K562 (cell line): Measurements from ENCODE around the gene NEMP1. TPM values are rescaled to one million over a fixed set of nuclear protein-coding genes. Genes with fewer than 3 reads are reported as not detected.

Experiments used
- ATAC-seq: fragments of 200-7000 bp; cut with Tn5 transposase; 3 replicates; pipeline ENCODE4 v1.9.1; 2020; ENCODE audit warnings: moderate library complexity
- BruUV-seq: library from RNA; stranded (reverse); fragments of 400-500 nt; replicated peaks from 2 replicates; lab custom pipeline; 2021; lab: Mats Ljungman, UMichigan
- CTCF ChIA-PET: fragments of 300-600 bp; formaldehyde crosslinking; extraction: SDS; loops from one replicate; lab custom pipeline; 2021; ENCODE audit warnings: low intra/inter-chr PET ratio; lab: Yijun Ruan, JAX
- POLR2A ChIA-PET: fragments of 300-600, 350-650 bp; sonication (Branson Sonifier 250); formaldehyde crosslinking; extraction: SDS; loops from one replicate; lab custom pipeline; 2021; ENCODE audit warnings: antibody characterized with exemption, inconsistent platforms; lab: Yijun Ruan, JAX
- DNase-seq, 4 experiments: peaks; one replicate each; pipeline versions ENCODE4 v3.0.0 to v3.0.0-alpha.2; 2011 to 2018; ENCODE audit warnings: low spot score in 3 of 4, mixed read lengths in 3 of 4; ENCODE audit errors: extremely low read depth in 1 of 4
- FAIRE-seq: peaks from 2 replicates; lab custom pipeline; 2011; peaks lifted over from hg19 to GRCh38; lab: Jason Lieb, UNC
- H2AFZ ChIP-seq: 2 replicates; pipeline ENCODE4 v1.6.0; 2011; ENCODE audit warnings: low read depth, low read length, control low read depth, inconsistent platforms
- H3K27ac ChIP-seq: fragments of 200-600 bp; 3 replicates; pipeline ENCODE4 v1.8.0; 2011; ENCODE audit warnings: low read depth, mild to moderate bottlenecking, control low read depth, inconsistent platforms, low read length, moderate library complexity, mixed read lengths; ENCODE audit errors: extremely low read depth
- H3K27me3 ChIP-seq, 2 experiments: fragments of 300-600 bp in 1 of 2; 2 replicates in 1 of 2; 3 replicates in 1 of 2; pipeline versions ENCODE4 v1.6.0 to v1.8.0; 2011; ENCODE audit warnings: inconsistent platforms in 2 of 2, low read length in 2 of 2, mild to moderate bottlenecking in 1 of 2, mixed read lengths in 1 of 2, moderate library complexity in 1 of 2; ENCODE audit not compliant: control insufficient read depth in 2 of 2, insufficient read depth in 2 of 2
- H3K36me3 ChIP-seq: fragments of 300-600 bp; 3 replicates; pipeline ENCODE4 v1.8.0; 2011; ENCODE audit warnings: mild to moderate bottlenecking, low read length, inconsistent platforms; ENCODE audit not compliant: control insufficient read depth, insufficient read depth
- H3K4me1 ChIP-seq, 2 experiments: fragments of 200-600 bp in 1 of 2; replicated peaks in 1 of 2; 2 replicates in 1 of 2; 3 replicates in 1 of 2; pipeline versions ENCODE4 v1.5.1 to v1.8.0; 2011; ENCODE audit warnings: inconsistent platforms in 2 of 2, low read length in 2 of 2, mild to moderate bottlenecking in 1 of 2, mixed read lengths in 1 of 2, moderate library complexity in 1 of 2; ENCODE audit not compliant: control insufficient read depth in 2 of 2, insufficient read depth in 2 of 2
- H3K4me2 ChIP-seq: 2 replicates; pipeline ENCODE4 v1.6.1; 2011; ENCODE audit warnings: low read length, control low read depth, inconsistent platforms, mixed read lengths; ENCODE audit not compliant: insufficient read depth
- H3K4me3 ChIP-seq: fragments of 200-600 bp; sonication (generic), shearing (Covaris generic); 2 replicates; pipeline ENCODE4 v1.5.1; 2016; ENCODE audit warnings: control low read depth, inconsistent platforms
- H3K79me2 ChIP-seq: fragments of 200-600 bp; 3 replicates; pipeline ENCODE4 v1.8.0; 2011; ENCODE audit warnings: low read length, inconsistent platforms; ENCODE audit not compliant: control insufficient read depth, insufficient read depth
- H3K9ac ChIP-seq, 2 experiments: 2 replicates each; pipeline versions ENCODE4 v1.6.0 to v1.6.1; 2011; ENCODE audit warnings: low read depth in 2 of 2, low read length in 2 of 2, control low read depth in 1 of 2, inconsistent platforms in 1 of 2, mild to moderate bottlenecking in 1 of 2, mixed read lengths in 1 of 2; ENCODE audit not compliant: insufficient read depth in 1 of 2
- H3K9me1 ChIP-seq: one replicate; pipeline ENCODE4 v1.6.0; 2011; ENCODE audit warnings: inconsistent platforms, mild to moderate bottlenecking, low read length, moderate library complexity; ENCODE audit not compliant: control insufficient read depth, insufficient read depth
- H3K9me3 ChIP-seq: replicated peaks from 2 replicates; pipeline ENCODE4 v1.5.1; 2011; ENCODE audit warnings: low read depth, low read length, inconsistent platforms; ENCODE audit not compliant: control insufficient read depth, insufficient read depth
- H4K20me1 ChIP-seq: replicated peaks from 2 replicates; pipeline ENCODE4 v1.6.1; 2011; ENCODE audit warnings: low read length, inconsistent platforms, mixed read lengths; ENCODE audit not compliant: control insufficient read depth, insufficient read depth
- CBX2 ChIP-seq: fragments of 200-600 bp; sonication (generic); IDR thresholded peaks from one replicate; pipeline ENCODE4 v1.6.1; 2012; ENCODE audit warnings: mild to moderate bottlenecking, low read length, inconsistent platforms; ENCODE audit not compliant: insufficient read depth, poor library complexity, severe bottlenecking
- E2F5 ChIP-seq: sonication (generic); formaldehyde crosslinking; IDR thresholded peaks from 2 replicates; pipeline ENCODE4 v1.8.0; 2022; ENCODE audit warnings: mild to moderate bottlenecking, missing genetic modification reagents
- NFATC3 ChIP-seq: fragments of 450-650 bp; IDR thresholded peaks from 2 replicates; pipeline ENCODE4 v1.6.1; 2017; ENCODE audit warnings: mild to moderate bottlenecking
- POLR2AphosphoS5 ChIP-seq: IDR thresholded peaks from 2 replicates; pipeline ENCODE4 v1.6.1; 2011; ENCODE audit warnings: mild to moderate bottlenecking, low read depth, low read length, moderate library complexity; ENCODE audit not compliant: control insufficient read depth, insufficient read depth
- ZNF316 ChIP-seq: fragments of 450-650 bp; IDR thresholded peaks from 2 replicates; pipeline ENCODE4 v1.6.1; 2016
- WGBS: fragments of 100-300 bp; shearing (Covaris generic); methylation state at CpG from one replicate; pipeline ENCODE4 v1.1.6; 2016; ENCODE audit warnings: low coverage, mixed read lengths; ENCODE audit not compliant: insufficient coverage; ENCODE audit errors: missing lambda C conversion rate; 5-methylcytosine and 5-hydroxymethylcytosine counted together
- in situ Hi-C: fragments of 300-500 bp; cut with MboI; formaldehyde crosslinking; loops from 4 replicates; pipeline ENCODE4 v1.15.0; 2018; ENCODE audit warnings: inconsistent platforms, mixed read lengths
- intact Hi-C: fragments of 100-400 bp; cut with micrococcal nuclease; formaldehyde crosslinking; loops from 2 replicates; pipeline ENCODE4 v1.14.2; 2022
- polyA plus RNA-seq, 8 experiments: library from polyadenylated mRNA; depleted of rRNA in 4 of 8; stranded (reverse) in 5 of 8; unstranded in 3 of 8; fragments of >200 nt; fragmentation: Nextera tagmentation in 2 of 8; fragmentation: Illumina TruSeq in 1 of 8; extraction: Ambion mirVana in 2 of 8; extraction: Trizol in 1 of 8; gene quantifications; 2 replicates each; pipeline versions ENCODE4 v1.2.1 to v1.2.3, GENCODE V29; 2011 to 2014; ENCODE audit warnings: inconsistent platforms in 1 of 8, missing spikeins in 1 of 8
- total RNA-seq, 7 experiments: library from RNA; depleted of rRNA in 6 of 7; stranded (reverse); fragments of >200 nt in 6 of 7; fragmentation: Illumina TruSeq in 2 of 7; extraction: Trizol in 2 of 7; gene quantifications; 2 replicates each; pipeline versions ENCODE4 v1.2.1 to v1.2.3, GENCODE V29; 2011 to 2021; ENCODE audit warnings: low replicate concordance in 1 of 7

NEMP1 gene
- total and polyA plus RNA-seq, 9 of the 15 experiments (the other 6 are each of a cell fraction or from before 2014, with no cell fraction given): 9.5 to 82.2 (median 41.2) TPM

- Histone ChIP-seq H3K9ac (peak overlapping the region in 1 of 2 experiments; percentile 37; a peak in 1 of 4 replicates), H3K4me2 (no peak overlapping the region; the same call in 1 of the 2 replicates), H3K27me3 (no peaks in the 10 kb centered on the region; a peak in 1 of 5 replicates), H3K79me2 (peaks cover 38% of the 10 kb centered on the region), H3K36me3 (peaks cover 66% of the 10 kb centered on the region), H3K4me1 (peaks cover 37 to 73% of the 10 kb centered on the region in 2 experiments), H3K27ac (no peak overlapping the region; the same call in 2 of the 3 replicates), H3K9me1 (no peaks in the 10 kb centered on the region), H4K20me1 (peaks cover 5% of the 10 kb centered on the region), H3K4me3 (no peak overlapping the region), H2AFZ (no peak overlapping the region)
- ChIA-PET CTCF (interaction anchor here (3.0 kb wide), 1 partner anchor 23 kb away, joined by 27 read pairs; no protein-coding TSS in a partner anchor), POLR2A (interaction anchor here (0.6 to 6.0 kb wide), 7 partner anchors 9 to 134 kb away, joined by 3 to 44 read pairs (median 4); partner anchors contain the start of genes NEMP1 and STAT6)
- in situ Hi-C loops: no loop called here
- WGBS: 98% methylated on average over 4 of the region's 5 CpGs
- DNase-seq (no peak), ATAC-seq (no peak)
- BruUV-seq: no TSS peak
- no peak for TF ChIP-seq NFATC3
- TF ChIP-seq POLR2AphosphoS5: 0 out of 2 replicates have a peak, but pooled peaks have one; percentile 23
- TF ChIP-seq, all 486 proteins: peak for 1
- no peak for FAIRE-seq
- no peaks in the 10 kb centered on the region for H3K9me3 ChIP-seq
- intact Hi-C loops: no loop called here
Measured at GRCh38 chr12:57092529-57092862, 13.9 kb upstream of the NEMP1 start.

GRCh38 chr12:57091638-57092528 is 13.3 kb upstream of the NEMP1 start:
- no peaks in the 10 kb centered on the region for H3K9me1 ChIP-seq
- no peak overlapping the region for H2AFZ ChIP-seq
- DNase-seq: peak in 1 of 4 experiments; percentile 6
- no peak overlapping the region; the same call in 2 of the 3 replicates for H3K27ac ChIP-seq
- H3K36me3 ChIP-seq: peaks cover 60% of the 10 kb centered on the region
- no peak for TF ChIP-seq E2F5
- no peak for TF ChIP-seq CBX2
- peak; percentile 32; the same call in 1 of the 2 replicates for TF ChIP-seq POLR2AphosphoS5
- no peak for TF ChIP-seq ZNF316
- in situ Hi-C loops: no loop called here
- ATAC-seq: no peak
- ChIA-PET POLR2A (interaction anchor here (0.6 to 6.0 kb wide), 10 partner anchors 9 to 1144 kb away, joined by 3 to 44 read pairs (median 4); partner anchors contain the start of genes NEMP1 and STAT6), CTCF (interaction anchor here (3.0 kb wide), 1 partner anchor 23 kb away, joined by 27 read pairs; no protein-coding TSS in a partner anchor)
- intact Hi-C loops: no loop called here
- H3K9ac ChIP-seq: peak overlapping the region in 1 of 2 experiments; percentile 80; a peak in 2 of 4 replicates
- FAIRE-seq: no peak
- WGBS: 84% methylated on average over 20 of the region's 25 CpGs
- no peak overlapping the region for H3K4me3 ChIP-seq
- H3K79me2 ChIP-seq: peaks cover 38% of the 10 kb centered on the region
- BruUV-seq: no TSS peak
- peaks cover 5% of the 10 kb centered on the region for H4K20me1 ChIP-seq
- peaks cover 31 to 75% of the 10 kb centered on the region in 2 experiments for H3K4me1 ChIP-seq
- no peaks in the 10 kb centered on the region; a peak in 1 of 5 replicates for H3K27me3 ChIP-seq
- H3K4me2 ChIP-seq: no peak overlapping the region; the same call in 1 of the 2 replicates
- H3K9me3 ChIP-seq: no peaks in the 10 kb centered on the region
